Ishikawa (cell line): ENCODE measurements around the gene SLC10A2.

Experiments
- CEBPB ChIP-seq: IDR thresholded peaks from 2 replicates; pipeline ENCODE4 v1.6.1; 2012
- CREB1 ChIP-seq: IDR thresholded peaks from 2 replicates; pipeline ENCODE4 v1.6.1; 2012; ENCODE audit warnings: low read depth
- EP300 ChIP-seq: IDR thresholded peaks from 2 replicates; pipeline ENCODE4 v1.6.1; 2012; ENCODE audit warnings: borderline replicate concordance
- RAD21 ChIP-seq: IDR thresholded peaks from 2 replicates; pipeline ENCODE4 v1.6.1; 2012; ENCODE audit warnings: low read depth
- REST ChIP-seq: IDR thresholded peaks from 2 replicates; pipeline ENCODE4 v1.6.1; 2012; ENCODE audit warnings: low read depth, mild to moderate bottlenecking
- TAF1 ChIP-seq: IDR thresholded peaks from 2 replicates; pipeline ENCODE4 v1.6.1; 2012; ENCODE audit warnings: low read depth, mild to moderate bottlenecking
- USF1 ChIP-seq: IDR thresholded peaks from 2 replicates; pipeline ENCODE4 v1.6.1; 2012
- YY1 ChIP-seq: IDR thresholded peaks from 2 replicates; pipeline ENCODE4 v1.6.1; 2012; ENCODE audit warnings: low read depth

GRCh38 chr13:103009051-103009840 is 57.0 kb downstream of the SLC10A2 start:
- TF ChIP-seq YY1 (no peak), USF1 (no peak), CEBPB (no peak), EP300 (no peak), RAD21 (no peak), CREB1 (no peak), REST (no peak), TAF1 (no peak)
